Heart left ventricle (tissue), 13 donors: ENCODE data around the gene PDGFD.

Experiments used
- POLR2A ChIP-seq, 2 donors: fragments of 450-650 bp; IDR thresholded peaks; one replicate each; pipeline ENCODE4 v1.6.1; 2017; ENCODE audit warnings: antibody characterized with exemption in 2 of 2, mild to moderate bottlenecking in 2 of 2, moderate library complexity in 2 of 2
- TF ChIP-seq, protein P1 (sequence below), 12 donors: fragments of 200-600 bp; sonication (generic) in 4 of 12; IDR thresholded peaks; one replicate each; pipeline versions ENCODE4 v1.5.0 to v1.8.0; 2018 to 2022; ENCODE audit warnings: antibody characterized with exemption in 12 of 12, mild to moderate bottlenecking in 5 of 12
- donor health status: ischemic (EF 13 %, LVEDD 7.1; RV severe dilation, severe dysfunction).
- donor health status: DM: no; HTN: yes; CAD: no.
- donor health status: DM: no; HTN: no; CAD: no.
- donor health status: ischemic (EF 25% LVEDD 6.9; RV normal size, moderate dysfunction).
- donor health status: ischemic (EF 25% LVEDD 5.7; RV mildly dilated, moderate dysfunction).
- donor health status: ischemic (EF 35%, LVEDD 5.7; RV mildly dilated, moderate dysfunction).
- donor health status: nonischemic (EF 11% LVEDD 7.7; RV severe dilation, severe dysfunction).
- donor health status: DM: yes; HTN: yes; CAD: no.
- donor health status: PGD.
- donor health status: ischemic (EF 29% LVEDD 5.4; RV normal size, mild dysfunction).
- donor health status: nonischemic (EF 23%, LVEDD 6.1; RV moderate dilation, normal function).

DNA sequence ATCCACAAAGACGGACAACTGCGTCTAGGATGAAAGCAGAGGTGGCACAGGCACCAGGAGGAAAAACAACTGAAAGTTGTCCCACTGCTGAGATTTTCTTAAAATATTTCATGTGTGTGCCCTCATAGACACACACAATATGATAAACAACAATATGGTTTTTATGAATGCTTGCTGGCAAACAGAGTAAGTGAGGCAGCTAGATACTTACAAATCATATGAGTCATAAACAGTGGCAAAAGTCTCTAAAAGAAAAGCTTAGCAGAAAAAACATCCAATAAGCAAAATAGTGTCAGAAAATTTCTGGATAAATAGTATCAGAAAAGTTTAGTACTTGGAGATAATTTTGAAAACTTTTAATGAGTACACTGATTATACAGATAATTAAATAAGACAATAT is 228.7 kb downstream of the PDGFD start:
- TF ChIP-seq, protein P1, sequence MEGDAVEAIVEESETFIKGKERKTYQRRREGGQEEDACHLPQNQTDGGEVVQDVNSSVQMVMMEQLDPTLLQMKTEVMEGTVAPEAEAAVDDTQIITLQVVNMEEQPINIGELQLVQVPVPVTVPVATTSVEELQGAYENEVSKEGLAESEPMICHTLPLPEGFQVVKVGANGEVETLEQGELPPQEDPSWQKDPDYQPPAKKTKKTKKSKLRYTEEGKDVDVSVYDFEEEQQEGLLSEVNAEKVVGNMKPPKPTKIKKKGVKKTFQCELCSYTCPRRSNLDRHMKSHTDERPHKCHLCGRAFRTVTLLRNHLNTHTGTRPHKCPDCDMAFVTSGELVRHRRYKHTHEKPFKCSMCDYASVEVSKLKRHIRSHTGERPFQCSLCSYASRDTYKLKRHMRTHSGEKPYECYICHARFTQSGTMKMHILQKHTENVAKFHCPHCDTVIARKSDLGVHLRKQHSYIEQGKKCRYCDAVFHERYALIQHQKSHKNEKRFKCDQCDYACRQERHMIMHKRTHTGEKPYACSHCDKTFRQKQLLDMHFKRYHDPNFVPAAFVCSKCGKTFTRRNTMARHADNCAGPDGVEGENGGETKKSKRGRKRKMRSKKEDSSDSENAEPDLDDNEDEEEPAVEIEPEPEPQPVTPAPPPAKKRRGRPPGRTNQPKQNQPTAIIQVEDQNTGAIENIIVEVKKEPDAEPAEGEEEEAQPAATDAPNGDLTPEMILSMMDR (IDR thresholded peaks at IDR 0.05), result no peak
- TF ChIP-seq POLR2A (IDR thresholded peaks at IDR 0.05), result no peak
